ENCODE data around the gene TESMIN.

Gene TESMIN

DNA sequence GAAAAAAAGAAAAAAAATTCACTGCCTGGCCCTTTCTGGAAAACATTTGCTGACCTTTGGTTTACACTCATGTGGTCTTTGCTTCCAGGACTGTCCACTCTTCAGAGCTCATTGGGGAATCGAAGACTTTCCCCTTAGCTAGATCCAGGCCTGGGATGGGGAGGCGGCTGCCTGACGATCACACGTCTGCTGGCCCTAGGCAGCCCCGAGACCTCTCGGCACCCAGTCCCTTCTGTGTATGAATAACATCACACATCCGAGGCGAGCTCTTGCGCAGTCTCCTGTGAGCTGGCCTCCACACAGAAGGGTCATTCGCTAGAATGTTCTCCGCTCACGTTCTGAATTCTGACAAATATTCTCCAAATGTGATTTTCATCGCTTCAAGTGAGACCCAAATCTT, 92.7 kb downstream of the TESMIN start:
- DNase-seq, result no peak

GRCh38 chr11:68658097-68658496, 93.2 kb downstream of the TESMIN start:
- no peak for DNase-seq
